MCF 10A (cell line): ENCODE results near the gene ROBO3. TPM values are rescaled to one million over a fixed set of nuclear protein-coding genes. Genes with fewer than 3 reads are reported as not detected.

Experiments used
- BruUV-seq: library from RNA; stranded (reverse); fragments of 400-500 nt; replicated peaks from 2 replicates; lab custom pipeline; 2021; lab: Mats Ljungman, UMichigan
- CTCF ChIA-PET: fragments of 300-600 bp; sonication (Branson Sonifier 250); formaldehyde crosslinking; extraction: SDS; loops from one replicate; lab custom pipeline; 2021; ENCODE audit warnings: antibody characterized with exemption, inconsistent platforms; lab: Yijun Ruan, JAX
- POLR2A ChIA-PET: fragments of 300-600, 350-650 bp; sonication (Branson Sonifier 250); formaldehyde crosslinking; extraction: SDS; loops from one replicate; lab custom pipeline; 2020; ENCODE audit warnings: antibody characterized with exemption, inconsistent platforms; lab: Yijun Ruan, JAX
- DNase-seq: peaks from one replicate; pipeline ENCODE4 v3.0.0-alpha.2; 2018; ENCODE audit not compliant: unreplicated experiment
- H3K27ac Mint-ChIP-seq: one replicate; pipeline ENCODE4 v1.8.0; 2022; ENCODE audit warnings: mild to moderate bottlenecking, low read depth, mixed read lengths; ENCODE audit not compliant: unreplicated experiment
- H3K27me3 Mint-ChIP-seq: one replicate; pipeline ENCODE4 v1.8.0; 2022; ENCODE audit warnings: mixed read lengths; ENCODE audit not compliant: insufficient read depth, unreplicated experiment
- H3K36me3 Mint-ChIP-seq: one replicate; pipeline ENCODE4 v1.8.0; 2022; ENCODE audit warnings: mild to moderate bottlenecking, moderate library complexity, mixed read lengths; ENCODE audit not compliant: insufficient read depth, unreplicated experiment
- H3K4me1 Mint-ChIP-seq: one replicate; pipeline ENCODE4 v1.8.0; 2022; ENCODE audit warnings: mixed read lengths; ENCODE audit not compliant: insufficient read depth, unreplicated experiment
- H3K4me3 Mint-ChIP-seq: one replicate; pipeline ENCODE4 v1.8.0; 2022; ENCODE audit warnings: mild to moderate bottlenecking, moderate library complexity, mixed read lengths; ENCODE audit not compliant: unreplicated experiment
- H3K9me3 Mint-ChIP-seq: one replicate; pipeline ENCODE4 v1.8.0; 2022; ENCODE audit warnings: mixed read lengths; ENCODE audit not compliant: unreplicated experiment
- intact Hi-C: fragments of 100-400 bp; cut with micrococcal nuclease; formaldehyde crosslinking; loops from 2 replicates; pipeline ENCODE4 v1.14.1; 2022
- total RNA-seq: library from RNA; stranded (reverse); gene quantifications from 2 replicates; pipeline ENCODE4 v1.2.3, GENCODE V29; 2022
- TF ChIP-seq, protein P1 (sequence below): fragments of 200-600 bp; IDR thresholded peaks from one replicate; pipeline ENCODE4 v1.8.0; 2022; ENCODE audit warnings: antibody characterized with exemption, mild to moderate bottlenecking; ENCODE audit not compliant: unreplicated experiment

Gene ROBO3
- total RNA-seq, 1 experiment from 2014 or later: 117 TPM

DNA sequence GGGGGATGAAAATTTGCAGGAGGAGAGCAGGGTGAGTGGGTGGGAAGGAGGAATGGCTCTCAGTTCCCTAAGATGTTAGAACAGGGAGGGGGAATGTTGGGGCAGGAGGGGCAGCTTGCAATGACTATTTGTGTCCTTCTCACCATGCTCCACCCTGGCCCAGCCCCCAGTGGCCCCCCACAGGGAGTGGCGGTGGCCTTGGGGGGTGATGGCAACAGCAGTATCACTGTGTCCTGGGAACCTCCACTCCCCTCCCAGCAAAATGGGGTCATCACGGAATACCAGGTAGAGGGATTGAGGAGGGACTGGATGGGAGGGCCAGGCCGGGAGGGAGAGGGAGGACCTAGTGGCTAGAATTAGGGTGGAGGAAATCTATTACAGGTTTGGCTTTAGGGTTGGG, 10.2 kb downstream of the ROBO3 start:
- H3K36me3 Mint-ChIP-seq: no peaks in the 10 kb centered on the region
- BruUV-seq: no TSS peak
- CTCF ChIA-PET: interaction anchor here (0.6 to 2.1 kb wide), 10 partner anchors 9 to 1286 kb away, joined by 3 to 20 read pairs (median 6); partner anchors contain the start of genes CCDC15, ROBO3 and ROBO4
- H3K27me3 Mint-ChIP-seq: peaks cover 27% of the 10 kb centered on the region
- DNase-seq: no peak
- no peak overlapping the region for H3K27ac Mint-ChIP-seq
- POLR2A ChIA-PET: interaction anchor here (0.8 to 1.4 kb wide), 5 partner anchors 28 to 717 kb away, joined by 3 to 36 read pairs (median 3); partner anchors contain the start of gene CCDC15
- TF ChIP-seq, protein P1, sequence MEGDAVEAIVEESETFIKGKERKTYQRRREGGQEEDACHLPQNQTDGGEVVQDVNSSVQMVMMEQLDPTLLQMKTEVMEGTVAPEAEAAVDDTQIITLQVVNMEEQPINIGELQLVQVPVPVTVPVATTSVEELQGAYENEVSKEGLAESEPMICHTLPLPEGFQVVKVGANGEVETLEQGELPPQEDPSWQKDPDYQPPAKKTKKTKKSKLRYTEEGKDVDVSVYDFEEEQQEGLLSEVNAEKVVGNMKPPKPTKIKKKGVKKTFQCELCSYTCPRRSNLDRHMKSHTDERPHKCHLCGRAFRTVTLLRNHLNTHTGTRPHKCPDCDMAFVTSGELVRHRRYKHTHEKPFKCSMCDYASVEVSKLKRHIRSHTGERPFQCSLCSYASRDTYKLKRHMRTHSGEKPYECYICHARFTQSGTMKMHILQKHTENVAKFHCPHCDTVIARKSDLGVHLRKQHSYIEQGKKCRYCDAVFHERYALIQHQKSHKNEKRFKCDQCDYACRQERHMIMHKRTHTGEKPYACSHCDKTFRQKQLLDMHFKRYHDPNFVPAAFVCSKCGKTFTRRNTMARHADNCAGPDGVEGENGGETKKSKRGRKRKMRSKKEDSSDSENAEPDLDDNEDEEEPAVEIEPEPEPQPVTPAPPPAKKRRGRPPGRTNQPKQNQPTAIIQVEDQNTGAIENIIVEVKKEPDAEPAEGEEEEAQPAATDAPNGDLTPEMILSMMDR: no peak
- H3K4me3 Mint-ChIP-seq: peak overlapping the region; percentile 96
- intact Hi-C loops: no loop called here
- peaks cover 23% of the 10 kb centered on the region for H3K4me1 Mint-ChIP-seq
- no peaks in the 10 kb centered on the region for H3K9me3 Mint-ChIP-seq

DNA sequence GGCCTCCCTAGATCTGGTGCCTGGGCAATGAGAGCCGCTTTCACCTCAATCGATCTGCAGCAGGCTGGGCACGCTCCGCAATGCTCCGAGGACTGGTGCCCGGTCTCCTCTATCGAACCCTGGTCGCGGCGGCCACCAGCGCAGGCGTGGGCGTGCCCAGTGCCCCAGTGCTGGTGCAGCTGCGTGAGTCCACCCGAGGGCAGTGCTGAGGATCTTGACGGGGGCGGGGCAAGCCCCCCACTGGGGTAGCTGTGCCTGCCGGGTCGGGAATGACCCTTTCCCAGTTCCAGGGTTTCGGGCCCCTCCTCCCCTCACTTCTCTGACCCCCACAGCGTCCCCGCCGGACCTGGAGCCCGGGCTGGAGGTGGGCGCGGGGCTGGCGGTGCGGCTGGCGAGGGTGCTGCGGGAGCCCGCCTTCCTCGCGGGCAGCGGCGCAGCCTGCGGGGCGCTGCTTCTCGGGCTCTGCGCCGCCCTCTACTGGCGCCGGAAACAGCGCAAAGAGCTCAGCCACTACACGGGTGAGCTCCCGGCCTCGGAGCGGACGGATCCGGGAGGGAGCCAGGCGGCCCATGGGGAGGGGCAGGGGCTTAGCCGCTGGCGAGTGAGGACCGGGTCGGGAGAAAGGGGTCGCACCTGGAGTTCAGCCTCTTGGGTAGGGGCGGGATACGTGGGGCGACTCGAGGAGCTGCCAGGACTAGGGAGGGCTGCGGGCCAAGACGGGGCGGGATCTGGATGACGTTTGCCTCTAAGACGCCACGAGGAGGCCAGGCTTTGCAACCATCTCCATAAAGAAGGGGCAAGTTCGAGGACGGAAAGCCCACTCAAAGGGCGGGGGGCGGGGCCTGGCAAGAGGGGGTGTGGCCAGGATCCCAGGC, 10.9 kb downstream of the ROBO3 start:
- Mint-ChIP-seq H3K4me1 (peaks cover 23% of the 10 kb centered on the region), H3K4me3 (peak overlapping the region; percentile 96), H3K27ac (peak overlapping the region; percentile 95), H3K9me3 (no peaks in the 10 kb centered on the region), H3K36me3 (no peaks in the 10 kb centered on the region), H3K27me3 (peaks cover 20% of the 10 kb centered on the region)
- BruUV-seq: TSS peak; percentile 25
- ChIA-PET POLR2A (interaction anchor here (0.6 to 2.1 kb wide), 15 partner anchors 12 to 1814 kb away, joined by 3 to 36 read pairs (median 3); partner anchors contain the start of genes CCDC15, MSANTD2, ROBO4 and SIAE), CTCF (interaction anchor here (0.6 to 2.1 kb wide), 37 partner anchors 9 to 1285 kb away, joined by 3 to 20 read pairs (median 4); partner anchors contain the start of genes CCDC15, ROBO3, ROBO4 and VSIG2)
- intact Hi-C loops: loop anchor here (1.0 kb wide), 2 partner anchors 22 to 78 kb away; partner anchors contain the start of gene CCDC15
- TF ChIP-seq, protein P1: peak; percentile 45
- DNase-seq: peak; percentile 95

DNA sequence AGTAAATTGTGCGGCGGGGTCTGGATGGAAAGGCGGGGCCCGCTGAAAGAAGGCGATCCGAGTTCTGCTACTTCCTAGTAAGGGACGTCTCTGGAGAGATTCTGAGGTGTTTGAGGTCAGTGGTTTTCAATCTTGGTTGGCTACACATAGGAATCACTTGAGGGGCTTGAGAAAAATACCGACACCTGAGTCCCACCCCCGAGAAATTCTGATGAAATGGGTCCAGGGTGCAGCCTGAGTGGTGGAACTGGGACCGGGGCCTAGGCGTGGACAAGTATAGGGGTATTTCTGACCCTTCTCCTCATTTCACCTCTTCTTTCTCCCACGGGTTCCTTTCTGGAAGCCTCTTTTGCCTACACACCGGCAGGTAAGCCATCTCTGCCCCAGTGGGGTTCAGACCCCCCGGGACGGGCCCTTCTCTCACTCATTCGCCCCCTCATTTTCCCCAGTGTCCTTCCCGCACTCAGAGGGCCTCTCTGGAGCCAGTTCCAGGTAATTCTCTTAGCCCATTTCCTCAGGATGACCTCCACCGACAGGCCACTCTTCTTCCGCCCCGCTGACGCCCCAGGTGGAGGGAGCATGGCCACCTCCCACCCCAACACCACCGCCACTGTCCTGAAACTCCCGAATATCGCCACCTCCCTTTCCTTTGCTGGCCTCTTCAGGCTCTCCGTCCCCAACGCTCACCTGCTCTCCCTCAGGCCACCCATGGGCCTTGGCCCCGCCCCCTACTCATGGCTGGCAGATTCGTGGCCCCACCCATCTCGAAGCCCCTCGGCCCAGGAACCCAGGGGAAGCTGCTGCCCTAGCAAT, 11.8 kb downstream of the ROBO3 start:
- Mint-ChIP-seq H3K27ac (peak overlapping the region; percentile 95), H3K4me3 (peak overlapping the region; percentile 96), H3K4me1 (peaks cover 23% of the 10 kb centered on the region), H3K36me3 (no peaks in the 10 kb centered on the region), H3K9me3 (no peaks in the 10 kb centered on the region), H3K27me3 (peaks cover 18% of the 10 kb centered on the region)
- ChIA-PET POLR2A (interaction anchor here (0.6 to 2.1 kb wide), 13 partner anchors 11 to 1815 kb away, joined by 3 to 36 read pairs (median 4); partner anchors contain the start of genes CCDC15, MSANTD2, ROBO4 and SIAE), CTCF (interaction anchor here (0.6 to 2.1 kb wide), 34 partner anchors 8 to 1259 kb away, joined by 3 to 20 read pairs (median 5); partner anchors contain the start of genes CCDC15, ROBO3 and ROBO4)
- TSS peak; percentile 77 for BruUV-seq
- intact Hi-C loops: loop anchor here (1.0 kb wide), 2 partner anchors 21 to 77 kb away; partner anchors contain the start of gene CCDC15
- peak; percentile 20 for DNase-seq
- TF ChIP-seq, protein P1: no peak
